CD4-positive, alpha-beta T cell (primary cell): Measurements from ENCODE around the gene RPUSD4. TPM values are rescaled to one million over a fixed set of nuclear protein-coding genes. Genes with fewer than 3 reads are reported as not detected.
"Not testable (repeated sequence)": the region's sequence is repeated elsewhere in the genome, so short reads cannot be mapped to it uniquely, and the experiment has no call there.

Experiments used
- ATAC-seq: fragments of 200-7000 bp; cut with Tn5 transposase; one replicate; pipeline ENCODE4 v1.10.0; 2022; ENCODE audit warnings: mild to moderate bottlenecking; ENCODE audit not compliant: poor library complexity
- CTCF ChIA-PET: fragments of 350-600 bp; sonication (Branson Sonifier 250); formaldehyde crosslinking; loops from one replicate; lab custom pipeline; 2021; ENCODE audit warnings: antibody characterized with exemption, inconsistent platforms; lab: Charles Lee
- POLR2A ChIA-PET: fragments of 350-600 bp; sonication (Branson Sonifier 250); formaldehyde crosslinking; loops from one replicate; lab custom pipeline; 2021; ENCODE audit warnings: antibody characterized with exemption, inconsistent platforms; lab: Charles Lee
- DNase-seq, 14 experiments: peaks; one replicate each; pipeline ENCODE4 v3.0.0-alpha.2; 2013 to 2020; ENCODE audit warnings: mixed read lengths in 2 of 14
- H3K27ac ChIP-seq, 2 donors: one replicate each; pipeline versions ENCODE4 v1.5.1 to v1.7.0; 2013; ENCODE audit warnings: low read length in 2 of 2, low read depth in 1 of 2, mild to moderate bottlenecking in 1 of 2
- H3K27me3 ChIP-seq, 2 experiments: 1 replicate in 1 of 2; 2 replicates in 1 of 2; pipeline versions ENCODE4 v1.6.1 to v1.7.0; 2013; ENCODE audit warnings: low read length in 2 of 2, control low read depth in 1 of 2, mild to moderate bottlenecking in 1 of 2, moderate library complexity in 1 of 2; ENCODE audit not compliant: insufficient read depth in 2 of 2, control insufficient read depth in 1 of 2
- H3K36me3 ChIP-seq: one replicate; pipeline ENCODE4 v1.6.1; 2013; ENCODE audit warnings: low read length, control low read depth; ENCODE audit not compliant: insufficient read depth
- H3K4me1 ChIP-seq: one replicate; pipeline ENCODE4 v1.6.1; 2013; ENCODE audit warnings: low read length, control low read depth; ENCODE audit not compliant: insufficient read depth
- H3K4me3 ChIP-seq: one replicate; pipeline ENCODE4 v1.5.1; 2013; ENCODE audit warnings: mild to moderate bottlenecking, low read length, moderate library complexity
- H3K9me3 ChIP-seq, 2 experiments: 1 replicate in 1 of 2; 2 replicates in 1 of 2; pipeline versions ENCODE4 v1.6.1 to v1.7.0; 2013; ENCODE audit warnings: low read length in 2 of 2, mild to moderate bottlenecking in 2 of 2, control low read depth in 1 of 2, moderate library complexity in 1 of 2; ENCODE audit not compliant: control insufficient read depth in 1 of 2, insufficient read depth in 1 of 2
- H3K27ac Mint-ChIP-seq: one replicate; pipeline ENCODE4 v1.8.0; 2020; ENCODE audit warnings: mixed read lengths
- H3K27me3 Mint-ChIP-seq: one replicate; pipeline ENCODE4 v1.8.0; 2021; ENCODE audit warnings: mixed read lengths
- H3K36me3 Mint-ChIP-seq: one replicate; pipeline ENCODE4 v1.8.0; 2021; ENCODE audit warnings: low read depth, mixed read lengths
- H3K4me1 Mint-ChIP-seq: one replicate; pipeline ENCODE4 v1.8.0; 2021; ENCODE audit warnings: low read depth, mixed read lengths
- H3K4me3 Mint-ChIP-seq: one replicate; pipeline ENCODE4 v1.8.0; 2020; ENCODE audit warnings: mild to moderate bottlenecking, mixed read lengths
- H3K9me3 Mint-ChIP-seq: one replicate; pipeline ENCODE4 v1.8.0; 2020; ENCODE audit warnings: mixed read lengths
- CTCF ChIP-seq: fragments of 200-600 bp; IDR thresholded peaks from one replicate; pipeline ENCODE4 v1.8.0; 2022; ENCODE audit warnings: antibody characterized with exemption, mild to moderate bottlenecking
- intact Hi-C, 2 experiments: fragments of 100-400 bp; cut with DNase I in 1 of 2; cut with micrococcal nuclease in 1 of 2; formaldehyde crosslinking; loops; one replicate each; pipeline versions ENCODE4 v1.15.1 to v1.9.0; 2023 to 2025; cut with DNase I, micrococcal nuclease
- total RNA-seq, 174 experiments: library from RNA in 2 of 174; stranded (reverse) in 2 of 174; gene quantifications; one replicate each; pipeline ENCODE4 v1.2.3 and lab custom pipeline; 2021 to 2026

RPUSD4 gene
- total RNA-seq, 2 experiments from 2014 or later, result 33.1 to 37.6 TPM

GRCh38 chr11:126256216-126256615 lies 44.8 kb upstream of the RPUSD4 start:
- ATAC-seq (no peak), DNase-seq (no peak)
- Mint-ChIP-seq H3K4me1 (no peaks in the 10 kb centered on the region), H3K27ac (peak overlapping the region; percentile 2), H3K9me3 (no peaks in the 10 kb centered on the region), H3K27me3 (no peaks in the 10 kb centered on the region), H3K36me3 (peaks cover 40% of the 10 kb centered on the region), H3K4me3 (no peak overlapping the region)
- H3K9me3 ChIP-seq, result no peaks in the 10 kb centered on the region
- ChIA-PET POLR2A (interaction anchor here (1.0 kb wide), 1 partner anchor 12 kb away, joined by 3 read pairs; the partner anchor contains the start of genes FOXRED1 and SRPRA), CTCF (no interaction called here)
- intact Hi-C loops, result no loop called here
- no peak overlapping the region for H3K4me3 ChIP-seq
- no peaks in the 10 kb centered on the region for H3K4me1 ChIP-seq
- peaks cover 7% of the 10 kb centered on the region for H3K36me3 ChIP-seq
- no peak overlapping the region for H3K27ac ChIP-seq
- H3K27me3 ChIP-seq, result no peaks in the 10 kb centered on the region
- TF ChIP-seq CTCF, result no peak

- H3K36me3 Mint-ChIP-seq, result peaks cover 36% of the 10 kb centered on the region
- DNase-seq, H3K27me3 ChIP-seq, H3K27ac ChIP-seq, H3K9me3 ChIP-seq, H3K9me3 Mint-ChIP-seq, H3K27ac Mint-ChIP-seq, H3K36me3 ChIP-seq, intact Hi-C loops, H3K27me3 Mint-ChIP-seq, CTCF ChIA-PET, H3K4me3 ChIP-seq, H3K4me1 ChIP-seq, H3K4me3 Mint-ChIP-seq, ATAC-seq, H3K4me1 Mint-ChIP-seq: not testable (repeated sequence)
- POLR2A ChIA-PET, result interaction anchor here (1.4 kb wide), 1 partner anchor 8 kb away, joined by 3 read pairs; no protein-coding TSS in a partner anchor
Measured at GRCh38 chr11:126255507-126255906, 44.1 kb upstream of the RPUSD4 start.

GRCh38 chr11:126254819-126255218 lies 43.4 kb upstream of the RPUSD4 start:
- Mint-ChIP-seq H3K4me3 (no peak overlapping the region), H3K4me1 (no peaks in the 10 kb centered on the region), H3K36me3 (peaks cover 36% of the 10 kb centered on the region), H3K9me3 (no peaks in the 10 kb centered on the region), H3K27me3 (no peaks in the 10 kb centered on the region), H3K27ac (no peak overlapping the region)
- CTCF ChIA-PET, result no interaction called here
- TF ChIP-seq CTCF, result no peak
- DNase-seq, result no peak
- Histone ChIP-seq H3K27ac (no peak overlapping the region), H3K4me1 (no peaks in the 10 kb centered on the region), H3K9me3 (no peaks in the 10 kb centered on the region), H3K36me3 (peaks cover 7% of the 10 kb centered on the region), H3K4me3 (no peak overlapping the region), H3K27me3 (no peaks in the 10 kb centered on the region)
- ATAC-seq, result no peak
- intact Hi-C loops, result no loop called here
- POLR2A ChIA-PET, result interaction anchor here (0.6 to 1.4 kb wide), 2 partner anchors 9 to 15 kb away, joined by 3 to 4 read pairs; no protein-coding TSS in a partner anchor

GRCh38 chr11:126253265-126253664 lies 41.8 kb upstream of the RPUSD4 start:
- Mint-ChIP-seq H3K27ac (no peak overlapping the region), H3K9me3 (no peaks in the 10 kb centered on the region), H3K4me1 (no peaks in the 10 kb centered on the region), H3K27me3 (no peaks in the 10 kb centered on the region), H3K4me3 (no peak overlapping the region), H3K36me3 (peaks cover 30% of the 10 kb centered on the region)
- POLR2A ChIA-PET, result no interaction called here
- H3K4me1 ChIP-seq, result no peaks in the 10 kb centered on the region
- intact Hi-C loops, result no loop called here
- no peak overlapping the region for H3K27ac ChIP-seq
- DNase-seq, result no peak
- peaks cover 7% of the 10 kb centered on the region for H3K36me3 ChIP-seq
- no peaks in the 10 kb centered on the region for H3K27me3 ChIP-seq
- ATAC-seq, result no peak
- CTCF ChIA-PET, result no interaction called here
- H3K9me3 ChIP-seq, result no peaks in the 10 kb centered on the region
- H3K4me3 ChIP-seq, result no peak overlapping the region
- TF ChIP-seq CTCF, result no peak
